Psoas muscle (tissue), 8 donors: ENCODE measurements around the gene LIMD2. TPM values are rescaled to one million over a fixed set of nuclear protein-coding genes. Genes with fewer than 3 reads are reported as not detected.

Experiments used
- ATAC-seq, 4 donors: fragments of 200-7000 bp; cut with Tn5 transposase; one replicate each; pipeline ENCODE4 v1.9.1; 2020; ENCODE audit warnings: moderate library complexity in 3 of 4, mild to moderate bottlenecking in 2 of 4
- DNase-seq, 2 donors: peaks; one replicate each; pipeline ENCODE4 v3.0.0-alpha.2; 2020
- H3K27ac ChIP-seq: fragments of 200-600 bp; one replicate; pipeline ENCODE4 v1.8.0; 2022
- H3K27me3 ChIP-seq, 3 donors: fragments of 200-600 bp in 1 of 3; one replicate each; pipeline versions ENCODE4 v1.6.1 to v1.8.0; 2013 to 2022; ENCODE audit warnings: low read length in 2 of 3, mild to moderate bottlenecking in 2 of 3, moderate library complexity in 1 of 3; ENCODE audit not compliant: insufficient read depth in 3 of 3
- H3K36me3 ChIP-seq, 2 donors: fragments of 200-600 bp in 1 of 2; one replicate each; pipeline versions ENCODE4 v1.6.1 to v1.8.0; 2013 to 2022; ENCODE audit warnings: low read depth in 1 of 2, mild to moderate bottlenecking in 1 of 2, moderate library complexity in 1 of 2; ENCODE audit not compliant: insufficient read depth in 1 of 2
- H3K4me1 ChIP-seq: fragments of 200-600 bp; one replicate; pipeline ENCODE4 v1.8.0; 2022
- H3K4me3 ChIP-seq: fragments of 200-600 bp; one replicate; pipeline ENCODE4 v1.8.0; 2022; ENCODE audit warnings: mild to moderate bottlenecking
- H3K9me3 ChIP-seq: fragments of 200-600 bp; one replicate; pipeline ENCODE4 v1.8.0; 2022
- whole genome bisulfite sequencing, 3 donors: extraction: QIAGEN DNeasy Blood & Tissue Kit; methylation state at CpG; one replicate each; pipeline versions ENCODE4 v1.1.6 to v1.1.7; 2013; 5-methylcytosine and 5-hydroxymethylcytosine counted together
- intact Hi-C, 2 donors: fragments of 100-400 bp; cut with DNase I; formaldehyde crosslinking; loops; one replicate each; pipeline versions ENCODE4 v1.11.0 to v1.14.2; 2022
- polyA plus RNA-seq, 3 donors: library from polyadenylated mRNA; stranded (reverse); fragments of 200-250 nt; gene quantifications; one replicate each; pipeline ENCODE4 v1.2.3, GENCODE V29; 2013
- total RNA-seq, 4 donors: library from RNA; stranded (reverse); fragmentation: NEBNext Ultra II Directional in 2 of 4; extraction: Animal tissue kit (Norgen Biotek cat#: 25700) in 2 of 4; gene quantifications; one replicate each; pipeline versions ENCODE4 v1.2.1 to v1.2.4, GENCODE V29; 2021 to 2023
- TF ChIP-seq, protein P1 (sequence below): fragments of 200-600 bp; IDR thresholded peaks from one replicate; pipeline ENCODE4 v1.8.0; 2022; ENCODE audit warnings: antibody characterized with exemption
- donor health status: healthy with polysubstance abuse.
- donor health status: DM: no; HTN: no; CAD: no; lungs with moderate emphysema.
- donor health status: Bipolar disorder and iron deficiency.
- donor health status: healthy.
- donor health status: DM: yes; HTN: yes; CAD: no.
- donor health status: DM: no; HTN: no; CAD: no.
- donor health status: DM: no; HTN: no; CAD: no.
- donor health status: DM: yes; HTN: yes; CAD: no.

Gene LIMD2
- total and polyA plus RNA-seq, 7 donors: 0.95 to 4.4 (median 2.7) TPM

DNA sequence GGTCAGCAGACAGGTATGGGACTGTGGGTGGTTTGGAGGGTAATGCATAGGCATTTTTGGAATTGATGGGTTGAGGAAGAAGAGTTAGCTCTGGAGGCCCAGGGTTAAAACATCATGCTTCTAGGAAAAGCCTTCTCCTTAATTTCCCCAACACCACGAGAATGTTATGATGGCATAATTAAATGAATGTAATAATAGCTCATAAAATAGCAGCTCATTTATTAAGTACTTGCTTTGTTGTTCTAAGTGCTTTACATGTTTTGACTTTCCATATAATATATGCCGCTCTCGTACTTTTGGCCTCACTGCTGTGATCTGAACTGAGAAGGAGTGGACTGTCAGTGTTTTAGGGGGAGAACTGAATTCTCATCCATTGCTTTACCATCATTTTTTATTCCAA lies 14.3 kb downstream of the LIMD2 start:
- no peaks in the 10 kb centered on the region for H3K4me1 ChIP-seq
- ATAC-seq (no peak), DNase-seq (no peak)
- WGBS, 3 donors: 93 to 96% (median 96%) methylated on average over 3 of the region's 3 CpGs
- H3K4me3 ChIP-seq: no peak overlapping the region
- no peaks in the 10 kb centered on the region for H3K9me3 ChIP-seq
- TF ChIP-seq, protein P1, sequence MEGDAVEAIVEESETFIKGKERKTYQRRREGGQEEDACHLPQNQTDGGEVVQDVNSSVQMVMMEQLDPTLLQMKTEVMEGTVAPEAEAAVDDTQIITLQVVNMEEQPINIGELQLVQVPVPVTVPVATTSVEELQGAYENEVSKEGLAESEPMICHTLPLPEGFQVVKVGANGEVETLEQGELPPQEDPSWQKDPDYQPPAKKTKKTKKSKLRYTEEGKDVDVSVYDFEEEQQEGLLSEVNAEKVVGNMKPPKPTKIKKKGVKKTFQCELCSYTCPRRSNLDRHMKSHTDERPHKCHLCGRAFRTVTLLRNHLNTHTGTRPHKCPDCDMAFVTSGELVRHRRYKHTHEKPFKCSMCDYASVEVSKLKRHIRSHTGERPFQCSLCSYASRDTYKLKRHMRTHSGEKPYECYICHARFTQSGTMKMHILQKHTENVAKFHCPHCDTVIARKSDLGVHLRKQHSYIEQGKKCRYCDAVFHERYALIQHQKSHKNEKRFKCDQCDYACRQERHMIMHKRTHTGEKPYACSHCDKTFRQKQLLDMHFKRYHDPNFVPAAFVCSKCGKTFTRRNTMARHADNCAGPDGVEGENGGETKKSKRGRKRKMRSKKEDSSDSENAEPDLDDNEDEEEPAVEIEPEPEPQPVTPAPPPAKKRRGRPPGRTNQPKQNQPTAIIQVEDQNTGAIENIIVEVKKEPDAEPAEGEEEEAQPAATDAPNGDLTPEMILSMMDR: no peak
- intact Hi-C loops: no loop called here
- H3K27me3 ChIP-seq: no peaks in the 10 kb centered on the region
- H3K27ac ChIP-seq: no peak overlapping the region
- H3K36me3 ChIP-seq: peaks cover 8 to 83% of the 10 kb centered on the region in 2 donors

- intact Hi-C loops: no loop called here
- DNase-seq (no peak), ATAC-seq (no peak)
Measured at GRCh38 chr17:63685041-63685440, 14.9 kb downstream of the LIMD2 start.

GRCh38 chr17:63682981-63683380 lies 16.9 kb downstream of the LIMD2 start:
- no peaks in the 10 kb centered on the region for H3K4me1 ChIP-seq
- H3K27ac ChIP-seq: no peak overlapping the region
- intact Hi-C loops: no loop called here
- no peak overlapping the region for H3K4me3 ChIP-seq
- no peaks in the 10 kb centered on the region for H3K9me3 ChIP-seq
- no peak for DNase-seq
- TF ChIP-seq, protein P1: no peak
- no peaks in the 10 kb centered on the region for H3K27me3 ChIP-seq
- peaks cover 6 to 62% of the 10 kb centered on the region in 2 donors for H3K36me3 ChIP-seq
- ATAC-seq: no peak

More at GRCh38 chr17:63685041-63685440, 14.9 kb downstream of the LIMD2 start:
- Histone ChIP-seq H3K27me3 (no peaks in the 10 kb centered on the region), H3K9me3 (no peaks in the 10 kb centered on the region), H3K27ac (no peak overlapping the region), H3K4me3 (no peak overlapping the region), H3K4me1 (no peaks in the 10 kb centered on the region), H3K36me3 (peaks cover 8 to 78% of the 10 kb centered on the region in 2 donors)
- WGBS, 3 donors: 7 to 44% (median 33%) methylated on average over 2 of the region's 2 CpGs
- TF ChIP-seq, protein P1: no peak

GRCh38 chr17:63682441-63682840 lies 17.5 kb downstream of the LIMD2 start:
- ATAC-seq (no peak), DNase-seq (no peak)
- no peaks in the 10 kb centered on the region for H3K9me3 ChIP-seq
- no peak overlapping the region for H3K27ac ChIP-seq
- H3K4me1 ChIP-seq: no peaks in the 10 kb centered on the region
- H3K36me3 ChIP-seq: peaks cover 6 to 60% of the 10 kb centered on the region in 2 donors
- intact Hi-C loops: no loop called here
- H3K27me3 ChIP-seq: no peaks in the 10 kb centered on the region
- H3K4me3 ChIP-seq: no peak overlapping the region
- WGBS, 3 donors: 98 to 100% (median 100%) methylated on average over 1 of the region's 1 CpG
- TF ChIP-seq, protein P1: no peak

DNA sequence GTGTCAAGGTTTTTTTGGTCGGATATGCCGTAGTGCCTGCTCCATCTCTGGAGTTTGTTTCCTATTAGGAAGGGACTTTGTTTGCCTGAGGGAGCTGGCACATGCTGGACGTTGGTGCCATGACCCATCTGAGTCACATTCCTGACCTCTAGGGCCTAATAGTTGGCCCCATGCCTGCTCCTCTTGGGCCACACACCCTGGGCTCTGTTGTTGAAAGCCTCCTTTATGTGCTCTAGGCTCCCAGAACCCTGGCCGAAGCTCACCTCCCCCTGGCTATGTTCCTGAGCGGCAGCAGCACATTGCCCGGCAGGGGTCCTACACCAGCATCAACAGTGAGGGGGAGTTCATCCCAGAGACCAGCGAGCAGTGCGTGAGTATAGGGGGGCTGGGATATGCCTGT lies 18.4 kb downstream of the LIMD2 start:
- DNase-seq: no peak
- intact Hi-C loops: no loop called here
- TF ChIP-seq, protein P1: no peak
- no peak for ATAC-seq
- Histone ChIP-seq H3K27me3 (no peaks in the 10 kb centered on the region), H3K36me3 (peaks cover 6 to 68% of the 10 kb centered on the region in 2 donors), H3K27ac (no peak overlapping the region), H3K4me1 (peaks cover 4% of the 10 kb centered on the region), H3K9me3 (no peaks in the 10 kb centered on the region), H3K4me3 (no peak overlapping the region)
- 80 to 88% (median 85%) methylated on average over 8 of the region's 8 CpGs for WGBS, 3 donors
